Measurements from ENCODE around the gene NLRP2B.
"Not testable (repeated sequence)": the region's sequence is repeated elsewhere in the genome, so short reads cannot be mapped to it uniquely, and the experiment has no call there.

The NLRP2B gene

DNA sequence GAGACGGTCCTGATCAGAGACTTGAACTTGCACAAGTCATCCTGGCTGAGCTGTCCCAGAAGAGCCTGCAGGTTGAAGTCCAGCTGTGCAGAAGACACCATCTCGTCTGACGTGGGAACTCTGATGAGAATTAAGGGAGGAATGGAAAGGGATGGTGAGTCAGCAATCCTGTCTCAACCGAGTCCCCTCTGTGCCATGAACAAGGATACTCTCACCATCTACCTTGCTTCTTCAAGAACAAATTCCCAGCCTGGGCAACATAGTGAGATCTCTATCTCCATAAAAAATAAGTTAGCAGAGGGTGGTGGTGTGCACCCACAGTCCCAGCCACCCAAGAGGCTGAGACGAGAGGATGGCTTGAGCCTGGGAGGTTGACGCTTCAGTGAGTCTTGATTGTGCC lies at the start of gene NLRP2B:
NLRP2B (minus strand) TSS at position 101 of the 400 bp plus-strand sequence.
- no peak for DNase-seq

DNA sequence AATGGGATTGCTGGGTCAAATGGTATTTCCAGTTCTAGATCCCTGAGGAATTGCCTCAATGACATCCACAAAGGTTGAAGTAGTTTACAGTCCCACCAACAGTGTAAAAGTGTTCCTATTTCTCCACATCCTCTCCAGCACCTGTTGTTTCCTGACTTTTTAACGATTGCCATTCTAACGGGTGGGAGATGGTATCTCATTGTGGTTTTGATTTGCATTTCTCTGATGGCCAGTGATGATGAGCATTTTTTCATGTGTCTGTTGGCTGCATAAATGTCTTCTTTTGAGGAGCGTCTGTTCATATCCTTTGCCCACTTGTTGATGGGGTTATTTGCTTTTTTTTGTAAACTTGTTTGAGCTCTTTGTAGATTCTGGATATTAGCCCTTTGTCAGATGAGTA lies 45.9 kb upstream of the NLRP2B start:
- not testable (repeated sequence) for DNase-seq

DNA sequence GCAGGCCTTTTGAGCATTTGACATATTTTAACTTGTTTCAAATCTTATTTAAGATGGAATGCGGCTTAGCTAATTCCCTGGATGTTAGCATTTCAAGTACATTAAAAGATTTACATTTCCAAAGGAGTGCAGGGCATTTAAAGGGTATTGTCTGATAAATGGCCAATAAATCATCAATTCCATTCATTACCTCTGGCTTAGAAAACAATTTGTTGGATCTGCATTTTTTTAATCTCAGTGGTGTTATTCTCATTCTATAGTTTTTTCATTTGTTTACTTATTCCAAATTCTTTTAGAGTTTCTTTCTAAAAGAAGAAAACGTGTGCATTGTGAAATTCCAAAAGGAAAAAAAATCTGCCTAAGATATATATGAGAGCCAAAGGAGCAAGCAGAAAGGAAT lies 1.3 kb upstream of the NLRP2B start:
- DNase-seq, result no peak

DNA sequence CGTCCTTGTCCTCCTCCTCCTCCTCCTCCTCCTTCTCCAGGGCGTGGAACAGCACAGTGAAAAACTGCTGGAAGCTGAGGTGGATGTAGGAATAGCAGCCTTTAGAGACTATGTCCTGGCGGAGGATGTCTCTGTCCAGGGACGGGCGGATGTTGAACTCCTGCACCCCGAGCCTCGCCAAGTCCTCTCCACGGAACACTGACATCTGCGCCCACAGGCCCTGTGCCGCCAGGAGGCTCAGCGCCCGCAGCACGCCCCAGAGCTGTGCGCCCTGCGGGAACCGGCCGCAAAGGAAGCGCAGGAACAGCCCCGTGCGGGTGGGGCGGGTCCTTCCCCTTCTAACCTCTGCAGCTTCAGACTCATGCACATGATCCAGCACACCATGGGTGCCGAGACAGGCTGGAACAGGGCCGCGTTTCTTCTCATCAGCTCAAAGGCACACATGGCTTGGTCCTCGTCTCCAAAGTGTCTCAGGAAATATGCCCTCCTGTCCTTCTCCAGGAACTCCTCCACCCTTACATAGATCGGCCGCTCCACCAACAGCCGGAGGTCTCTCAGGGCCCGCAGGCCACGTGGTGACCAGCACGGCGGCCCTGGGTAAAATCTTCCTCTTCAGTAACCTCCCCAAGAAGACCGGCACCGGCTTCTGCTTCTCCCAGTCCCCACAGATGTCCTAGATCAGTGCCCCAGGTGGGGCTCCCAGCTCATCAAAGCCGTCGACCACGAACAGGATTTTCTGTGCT lies 1.2 kb downstream of the NLRP2B start:
- no peak for DNase-seq

DNA sequence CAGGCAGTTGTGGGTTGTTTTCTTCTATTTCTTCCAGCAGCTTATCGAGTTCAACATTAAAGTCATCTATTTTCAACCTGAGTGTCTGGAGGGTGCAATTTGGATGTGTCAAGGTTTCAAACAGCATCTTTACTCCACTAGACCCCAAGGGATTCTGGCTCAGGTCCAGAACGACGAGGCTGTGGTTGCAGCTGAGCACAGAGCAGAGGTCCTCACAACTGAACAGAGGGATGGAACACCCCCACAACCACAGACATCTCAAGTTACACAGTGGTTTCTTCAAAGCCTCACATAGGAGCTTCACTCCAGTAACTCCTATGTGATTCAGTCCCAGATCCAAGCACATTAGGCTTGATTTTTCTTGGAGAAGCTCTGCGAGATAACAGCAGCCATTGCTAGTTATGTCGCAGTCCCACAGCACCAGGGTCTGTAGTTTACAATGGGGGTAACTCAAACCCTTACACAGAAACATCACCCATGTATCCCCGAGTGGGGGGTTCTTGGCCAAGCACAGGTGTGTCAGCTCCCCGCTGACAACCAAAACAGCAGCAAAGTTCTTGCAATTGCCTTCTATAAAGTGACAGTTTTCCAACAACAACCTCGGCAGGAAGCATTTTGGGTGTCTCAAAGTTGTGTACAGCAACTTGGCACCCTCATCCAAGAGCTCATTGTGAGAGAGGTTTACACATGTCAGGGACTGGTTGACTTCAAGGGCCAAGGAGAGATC lies 2.8 kb downstream of the NLRP2B start:
- DNase-seq, result no peak

DNA sequence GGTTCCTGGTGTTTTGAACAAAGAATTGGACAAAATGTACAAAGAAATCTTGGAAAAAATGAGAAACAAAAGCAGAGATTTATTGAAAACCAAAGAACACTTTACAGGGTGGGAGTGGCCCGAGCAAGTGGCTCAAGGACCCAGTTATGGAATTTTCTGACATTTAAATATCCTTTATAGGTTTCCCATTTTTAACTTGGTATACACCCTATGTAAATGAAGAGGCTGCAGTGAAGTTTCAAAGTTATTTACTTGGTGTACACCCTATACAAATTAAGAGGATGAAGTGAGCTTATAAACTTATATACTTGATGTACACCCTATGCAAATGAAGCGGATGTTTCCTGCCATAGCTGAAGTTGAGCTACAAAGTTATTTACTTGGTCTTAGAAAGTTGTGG lies 4.7 kb downstream of the NLRP2B start:
- no peak for DNase-seq

DNA sequence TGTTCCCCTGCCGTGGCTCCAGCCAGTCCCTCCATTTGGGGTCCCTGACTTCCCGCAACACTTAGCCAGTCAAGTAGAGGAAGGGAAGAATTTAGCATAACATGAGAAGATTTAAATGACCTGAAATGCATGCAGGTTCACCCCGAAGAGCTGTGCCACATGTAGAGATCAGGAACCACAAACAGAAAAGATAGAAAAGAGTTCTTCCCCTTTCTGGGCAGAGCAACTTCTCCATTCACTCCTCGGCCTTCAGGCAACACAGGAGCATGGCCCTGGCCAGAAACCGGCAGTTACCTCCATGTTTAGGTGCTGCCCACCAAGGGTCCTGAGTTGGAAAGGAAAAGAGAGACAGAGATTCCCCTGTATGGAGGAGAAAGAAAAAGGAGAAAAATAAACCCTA lies 5.2 kb downstream of the NLRP2B start:
- DNase-seq, result no peak

DNA sequence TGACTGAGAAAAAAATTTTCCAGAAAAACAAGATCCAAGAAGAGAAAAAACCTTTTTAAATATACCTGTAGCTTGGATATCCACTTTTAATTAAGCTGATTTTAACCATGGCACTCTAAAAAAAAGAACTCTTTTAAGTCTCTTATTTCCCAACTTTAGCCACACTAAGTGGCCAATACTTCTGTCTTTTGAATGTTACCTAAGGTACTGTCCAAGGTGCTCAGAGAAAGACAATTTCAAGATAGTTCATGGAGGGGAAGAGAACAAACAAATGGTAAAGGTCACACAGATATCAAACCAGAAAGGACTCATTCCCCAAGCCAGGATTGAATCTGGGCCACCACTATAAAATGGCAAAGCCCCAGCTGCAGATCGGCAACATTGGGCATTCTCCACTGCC lies 10.1 kb downstream of the NLRP2B start:
- no peak for DNase-seq

DNA sequence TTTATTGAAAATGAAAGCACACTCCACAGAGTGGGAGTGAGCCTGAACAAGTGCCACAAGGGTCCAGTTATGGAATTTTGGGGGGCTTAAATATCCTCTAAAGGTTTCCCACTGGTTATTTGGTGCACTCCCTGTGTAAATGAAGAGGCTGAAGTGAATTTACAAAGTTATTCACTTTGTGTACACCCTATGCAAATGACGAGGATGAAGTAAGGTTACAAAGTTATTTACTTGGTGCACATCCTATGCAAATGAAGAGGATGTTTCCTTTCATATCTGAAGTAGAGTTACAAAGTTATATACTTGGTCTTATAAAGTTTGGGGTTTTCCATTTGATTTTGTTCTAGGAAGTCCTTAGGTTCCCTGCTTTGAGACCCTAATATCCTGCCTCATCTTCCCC lies 13.1 kb downstream of the NLRP2B start:
- DNase-seq, result no peak

DNA sequence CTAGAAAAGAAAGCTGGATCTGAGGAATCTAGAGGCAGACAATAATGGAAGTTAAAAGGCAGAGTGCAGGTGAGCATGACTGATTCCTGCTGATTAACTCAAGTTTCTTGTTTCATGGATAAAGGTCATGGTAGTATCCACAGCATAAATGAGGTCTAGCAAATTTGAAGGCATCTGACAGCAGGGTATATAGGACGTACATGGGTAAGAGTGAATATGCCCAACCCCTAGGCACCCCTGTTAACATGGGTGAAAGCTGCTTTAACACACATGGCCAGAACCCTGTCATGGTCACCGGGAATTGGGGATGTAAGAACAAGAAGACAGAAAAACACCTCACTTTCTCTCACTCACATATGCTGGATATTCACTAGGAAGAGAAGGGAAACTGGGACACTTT lies 25.0 kb downstream of the NLRP2B start:
- no peak for DNase-seq

DNA sequence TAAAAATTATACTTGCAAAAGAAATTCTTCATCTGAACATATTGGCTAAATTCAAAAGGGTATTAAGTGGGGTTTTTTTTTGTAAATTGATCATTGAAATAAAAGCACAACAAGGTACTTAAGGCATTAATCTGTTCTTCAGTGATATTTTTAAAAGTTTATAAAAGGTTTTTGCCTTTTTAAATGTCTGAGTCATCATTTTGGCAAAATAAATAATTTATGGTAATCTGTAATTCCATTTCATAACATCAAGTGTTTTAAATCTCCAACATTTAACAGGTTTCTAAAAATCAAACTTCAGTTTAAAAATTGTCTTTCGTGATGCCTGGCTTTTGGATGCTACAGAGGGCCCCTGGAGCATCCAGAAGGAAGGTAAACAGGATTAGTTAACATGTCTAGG lies 27.4 kb downstream of the NLRP2B start:
- no peak for DNase-seq

DNA sequence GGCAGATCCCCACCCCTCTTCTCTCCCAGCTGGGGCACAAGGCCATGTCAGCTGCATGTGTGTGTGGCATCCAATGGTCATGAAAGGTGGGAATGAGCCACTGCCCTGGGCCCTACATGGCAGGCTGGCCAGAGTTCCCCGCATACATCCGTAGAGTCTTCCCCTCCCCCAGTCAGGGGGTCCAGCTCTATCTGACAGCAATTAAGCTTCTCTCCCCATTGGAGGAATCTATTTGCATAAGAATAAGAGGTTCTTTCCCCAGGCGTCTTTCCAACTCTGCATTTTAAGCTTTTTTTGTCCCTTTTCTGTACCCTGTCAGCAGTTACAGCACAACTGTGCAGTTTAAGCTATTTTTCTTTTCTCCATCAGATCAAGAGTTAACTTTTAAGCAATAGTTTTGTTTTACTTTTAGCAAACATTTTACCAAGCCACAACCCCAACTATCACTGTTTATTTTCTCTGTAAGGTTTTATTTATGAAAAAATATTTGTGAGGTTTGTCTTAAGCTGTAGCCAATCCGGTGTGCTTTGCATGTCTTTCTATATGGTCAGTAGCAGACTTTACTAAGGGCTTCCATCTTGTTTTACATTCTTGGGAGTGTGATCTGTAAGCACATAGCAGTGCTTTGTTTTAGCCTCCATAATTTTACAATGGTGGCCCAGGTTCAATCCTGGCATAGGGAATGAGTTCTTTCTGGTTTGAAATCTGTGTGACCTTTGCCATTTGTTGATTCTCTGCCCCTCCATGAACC lies 28.7 kb downstream of the NLRP2B start:
- DNase-seq, result no peak

DNA sequence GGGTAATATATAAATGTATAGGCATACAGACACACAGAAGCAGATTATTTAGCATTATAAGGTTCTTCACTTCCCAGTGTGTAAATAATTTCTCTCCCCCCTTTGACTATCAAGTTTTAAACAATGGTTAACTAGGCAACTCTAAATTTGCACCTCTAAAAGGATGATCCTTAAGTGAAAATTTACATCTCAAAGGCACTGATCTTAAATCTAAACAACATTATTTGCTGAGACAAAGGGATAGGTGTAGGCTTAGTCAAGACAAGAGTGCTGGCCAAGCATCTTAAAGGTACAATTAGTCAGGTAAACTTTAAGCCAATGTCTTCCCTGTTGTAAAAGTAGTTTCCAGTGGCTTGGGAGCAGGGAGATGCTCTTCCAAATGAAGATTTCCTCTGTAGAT lies 33.0 kb downstream of the NLRP2B start:
- no peak for DNase-seq

DNA sequence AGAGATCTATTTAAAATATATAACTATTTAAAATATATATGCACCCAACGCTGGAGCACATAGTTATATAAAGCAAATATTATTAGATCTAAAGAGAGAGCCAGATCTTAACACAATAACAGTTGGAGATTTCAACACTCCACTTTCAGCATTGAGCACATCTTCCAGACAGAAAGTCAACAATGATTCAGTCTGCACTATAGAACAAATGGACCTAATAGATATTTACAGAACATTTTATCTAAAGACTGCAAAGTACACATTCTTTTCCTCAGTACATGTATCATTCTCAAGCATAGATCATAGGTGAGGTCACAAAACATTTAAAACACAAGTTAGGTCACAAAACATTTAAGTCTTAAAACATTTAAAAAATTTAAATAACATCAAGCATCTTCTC lies 36.4 kb downstream of the NLRP2B start:
- DNase-seq, result no peak

DNA sequence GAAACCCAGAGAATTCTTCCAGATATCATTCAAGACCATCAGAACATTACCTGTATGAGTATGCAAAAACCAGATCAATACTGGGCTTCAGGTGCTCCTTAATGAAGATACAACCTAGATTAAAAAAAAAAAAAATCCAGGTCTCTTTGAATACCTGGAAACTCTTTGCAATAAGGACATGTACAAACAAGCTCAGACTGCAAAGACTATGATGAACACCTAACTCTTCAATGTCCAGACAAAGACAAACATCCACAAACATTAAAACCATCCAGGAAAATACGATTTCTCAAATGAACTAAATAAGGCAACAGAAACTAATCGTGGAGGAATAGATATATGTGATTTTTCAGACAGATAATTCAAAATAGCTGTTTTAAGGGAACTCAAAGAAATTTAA lies 38.7 kb downstream of the NLRP2B start:
- no peak for DNase-seq

DNA sequence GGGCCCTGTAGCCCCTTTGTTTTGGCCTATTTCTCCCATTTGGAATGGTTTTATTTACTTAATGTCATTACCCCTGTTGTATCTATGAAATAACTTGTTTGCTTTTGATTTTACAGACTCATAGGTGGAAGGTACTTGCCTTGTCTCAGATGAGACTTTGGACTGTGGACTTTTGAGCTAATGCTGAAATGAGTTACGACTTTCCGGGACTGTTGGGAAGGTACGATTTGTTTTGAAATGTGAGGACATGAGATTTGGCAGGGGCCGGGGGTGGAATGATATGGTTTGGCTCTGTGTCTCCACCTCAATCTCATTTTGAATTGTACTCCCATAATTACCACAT lies 39.4 kb downstream of the NLRP2B start:
- no peak for DNase-seq

DNA sequence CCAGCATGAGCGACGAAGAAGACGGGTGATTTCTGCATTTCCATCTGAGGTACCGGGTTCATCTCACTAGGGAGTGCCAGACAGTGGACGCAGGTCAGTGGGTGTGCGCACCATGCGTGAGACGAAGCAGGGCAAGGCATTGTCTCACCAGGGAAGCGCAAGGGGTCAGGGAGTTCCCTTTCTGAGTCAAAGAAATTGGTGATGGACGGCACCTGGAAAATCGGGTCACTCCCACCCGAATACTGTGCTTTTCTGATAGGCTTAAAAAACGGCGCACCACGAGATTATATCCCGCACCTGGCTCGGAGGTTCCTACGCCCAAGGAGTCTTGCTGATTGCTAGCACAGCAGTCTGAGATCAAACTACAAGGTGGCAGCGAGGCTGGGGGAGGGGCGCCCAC lies 50.6 kb downstream of the NLRP2B start:
- not testable (repeated sequence) for DNase-seq

Measured in activated CD4-positive, alpha-beta T cell treated with anti-CD3 and anti-CD28 coated beads, Interleukin-2, amount 50 U/mL, for 48 hours (primary cell).